ENCODE results near the gene DCPS. TPM values are rescaled to one million over a fixed set of nuclear protein-coding genes. Genes with fewer than 3 reads are reported as not detected.
A peak's percentile ranks its signal among the peaks of the same experiment; 100 is the strongest.
"Not testable (repeated sequence)": the region's sequence is repeated elsewhere in the genome, so short reads cannot be mapped to it uniquely, and the experiment has no call there.

DCPS gene, protein sequence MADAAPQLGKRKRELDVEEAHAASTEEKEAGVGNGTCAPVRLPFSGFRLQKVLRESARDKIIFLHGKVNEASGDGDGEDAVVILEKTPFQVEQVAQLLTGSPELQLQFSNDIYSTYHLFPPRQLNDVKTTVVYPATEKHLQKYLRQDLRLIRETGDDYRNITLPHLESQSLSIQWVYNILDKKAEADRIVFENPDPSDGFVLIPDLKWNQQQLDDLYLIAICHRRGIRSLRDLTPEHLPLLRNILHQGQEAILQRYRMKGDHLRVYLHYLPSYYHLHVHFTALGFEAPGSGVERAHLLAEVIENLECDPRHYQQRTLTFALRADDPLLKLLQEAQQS
- total RNA-seq = 8.3 TPM in 2 replicates

DNA sequence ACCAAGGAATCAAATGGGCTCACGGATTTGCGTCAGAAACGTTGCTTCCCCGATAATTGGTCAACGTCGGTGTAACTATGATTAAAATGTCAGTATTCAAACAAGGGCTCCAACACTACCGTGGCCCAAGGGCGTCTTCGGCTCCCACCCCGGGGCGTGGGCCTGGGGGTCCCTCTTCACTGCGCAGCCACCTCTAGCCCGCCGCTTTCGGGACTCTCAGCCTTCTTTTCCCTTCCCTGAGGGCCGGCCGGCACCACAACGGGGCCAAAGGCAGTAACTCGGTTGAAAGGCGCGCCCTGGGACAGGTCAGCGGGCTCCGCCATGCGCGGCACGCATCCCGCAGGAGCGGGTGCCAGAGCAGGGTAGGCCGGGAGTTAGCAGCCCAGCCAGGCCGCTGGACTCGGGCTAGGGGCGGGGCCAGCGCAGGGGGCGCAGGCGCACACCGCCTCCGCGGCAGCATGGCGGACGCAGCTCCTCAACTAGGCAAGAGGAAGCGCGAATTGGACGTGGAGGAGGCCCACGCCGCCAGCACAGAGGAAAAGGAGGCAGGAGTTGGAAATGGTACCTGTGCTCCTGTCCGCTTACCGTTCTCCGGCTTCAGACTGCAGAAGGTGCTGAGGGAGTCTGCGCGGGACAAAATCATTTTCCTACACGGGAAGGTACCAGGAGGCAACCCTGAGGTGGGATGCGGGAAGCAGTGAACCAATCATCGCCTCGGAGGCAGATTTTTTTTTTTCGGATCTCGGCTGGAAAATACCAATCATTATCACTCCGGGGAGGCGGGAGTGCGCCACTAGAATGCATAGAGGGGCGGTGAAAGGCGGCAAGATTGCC lies at the start of gene DCPS:
DCPS (plus strand) TSS at position 438 of the 834 bp plus-strand sequence; CDS start at position 459, 21 bp downstream.
- Histone ChIP-seq H3K4me2 (ENCODE audit: insufficient read depth, low read length) (peak within 1 kb of the TSS; percentile 86), H3K9me3 (ENCODE audit: low read depth, low read length) (no peaks in the 10 kb centered on the region), H3K4me1 (ENCODE audit: insufficient read depth, low read length) (peaks cover 13% of the 10 kb centered on the region), H4K20me1 (ENCODE audit: insufficient read depth, low read length) (no peaks in the 10 kb centered on the region), H3K4me3 (ENCODE audit: insufficient read depth, low read length) (peak within 1 kb of the TSS; percentile 86), H3K36me3 (ENCODE audit: insufficient read depth, low read length) (no peaks in the 10 kb centered on the region), H2AFZ (ENCODE audit: low read length) (peak within 1 kb of the TSS; percentile 100), H3K79me2 (ENCODE audit: insufficient read depth, low read length) (peaks cover 6% of the 10 kb centered on the region), H3K27me3 (ENCODE audit: insufficient read depth, low read length) (no peaks in the 10 kb centered on the region), H3K27ac (ENCODE audit: low read depth, low read length) (peak within 1 kb of the TSS; percentile 79)
- DNase-seq (ENCODE audit: insufficient read length, low spot score, missing footprints) = peak; percentile 98
- no peak for TF ChIP-seq CTCF (IDR thresholded peaks at IDR 0.05; ENCODE audit: extremely low read depth, low read depth, low read length)

- no peak overlapping the region for H3K4me3 ChIP-seq (ENCODE audit: insufficient read depth, low read length)
- no peak for DNase-seq (ENCODE audit: insufficient read length, low spot score, missing footprints)
- H3K9me3 ChIP-seq (ENCODE audit: low read depth, low read length) = no peaks in the 10 kb centered on the region
- peaks cover 6% of the 10 kb centered on the region for H4K20me1 ChIP-seq (ENCODE audit: insufficient read depth, low read length)
- H3K4me2 ChIP-seq (ENCODE audit: insufficient read depth, low read length) = no peak overlapping the region
- H3K79me2 ChIP-seq (ENCODE audit: insufficient read depth, low read length) = no peaks in the 10 kb centered on the region
- H3K36me3 ChIP-seq (ENCODE audit: insufficient read depth, low read length) = peaks cover 9% of the 10 kb centered on the region
- H3K27ac ChIP-seq (ENCODE audit: low read depth, low read length) = no peak overlapping the region
- no peaks in the 10 kb centered on the region for H3K27me3 ChIP-seq (ENCODE audit: insufficient read depth, low read length)
- peaks cover 11% of the 10 kb centered on the region for H3K4me1 ChIP-seq (ENCODE audit: insufficient read depth, low read length)
- no peak for TF ChIP-seq CTCF (IDR thresholded peaks at IDR 0.05; ENCODE audit: extremely low read depth, low read depth, low read length)
- no peak overlapping the region for H2AFZ ChIP-seq (ENCODE audit: low read length)
Observed at GRCh38 chr11:126254819-126255218, 49.0 kb upstream of the DCPS start.

- H4K20me1 ChIP-seq (ENCODE audit: insufficient read depth, low read length); H2AFZ ChIP-seq (ENCODE audit: low read length); H3K27me3 ChIP-seq (ENCODE audit: insufficient read depth, low read length); H3K79me2 ChIP-seq (ENCODE audit: insufficient read depth, low read length); H3K27ac ChIP-seq (ENCODE audit: low read depth, low read length); DNase-seq (ENCODE audit: insufficient read length, low spot score, missing footprints); H3K36me3 ChIP-seq (ENCODE audit: insufficient read depth, low read length); H3K9me3 ChIP-seq (ENCODE audit: low read depth, low read length); H3K4me3 ChIP-seq (ENCODE audit: insufficient read depth, low read length); H3K4me2 ChIP-seq (ENCODE audit: insufficient read depth, low read length): not testable (repeated sequence)
- H3K4me1 ChIP-seq (ENCODE audit: insufficient read depth, low read length) = peaks cover 11% of the 10 kb centered on the region
Observed at GRCh38 chr11:126255507-126255906, 48.4 kb upstream of the DCPS start.

DNA sequence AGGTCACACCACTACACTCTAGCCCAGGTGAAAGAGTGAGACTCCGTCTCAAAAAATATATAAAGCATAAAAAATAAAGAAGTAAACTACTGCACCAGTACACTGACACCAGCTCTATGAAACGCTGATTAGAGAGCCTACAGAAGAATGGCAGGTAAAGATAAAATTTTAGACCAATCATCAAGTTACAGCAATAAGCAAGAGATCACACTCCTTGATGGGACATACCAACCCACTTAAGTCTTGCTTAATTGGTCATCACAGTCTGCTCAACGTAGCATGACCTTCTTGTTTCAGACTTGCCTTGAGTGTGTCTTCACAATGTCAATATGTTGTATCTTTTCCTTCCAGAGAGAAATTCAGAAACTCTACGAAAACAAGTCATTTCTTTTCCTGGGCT lies 47.6 kb upstream of the DCPS start:
- H3K9me3 ChIP-seq (ENCODE audit: low read depth, low read length) = no peaks in the 10 kb centered on the region
- H4K20me1 ChIP-seq (ENCODE audit: insufficient read depth, low read length) = peaks cover 6% of the 10 kb centered on the region
- TF ChIP-seq CTCF (IDR thresholded peaks at IDR 0.05; ENCODE audit: extremely low read depth, low read depth, low read length) = no peak
- no peaks in the 10 kb centered on the region for H3K79me2 ChIP-seq (ENCODE audit: insufficient read depth, low read length)
- peaks cover 11% of the 10 kb centered on the region for H3K4me1 ChIP-seq (ENCODE audit: insufficient read depth, low read length)
- no peak overlapping the region for H2AFZ ChIP-seq (ENCODE audit: low read length)
- no peak overlapping the region for H3K4me3 ChIP-seq (ENCODE audit: insufficient read depth, low read length)
- H3K27ac ChIP-seq (ENCODE audit: low read depth, low read length) = no peak overlapping the region
- H3K27me3 ChIP-seq (ENCODE audit: insufficient read depth, low read length) = no peaks in the 10 kb centered on the region
- peaks cover 15% of the 10 kb centered on the region for H3K36me3 ChIP-seq (ENCODE audit: insufficient read depth, low read length)
- H3K4me2 ChIP-seq (ENCODE audit: insufficient read depth, low read length) = no peak overlapping the region
- no peak for DNase-seq (ENCODE audit: insufficient read length, low spot score, missing footprints)

All from osteoblast (primary cell).